ENCODE measurements around the gene TAF11L5. TPM values are rescaled to one million over a fixed set of nuclear protein-coding genes. Genes with fewer than 3 reads are reported as not detected.

Gene TAF11L5
- polyA plus RNA-seq, 5 donors: not detected

Other genes with a start within 250 kb of the TAF11L5 start
- gene TAF11L2, start 27.0 kb upstream of the TAF11L5 start, polyA plus RNA-seq (ENCODE audit: insufficient read depth in 1 of 5, insufficient read length in 5 of 5, low replicate concordance in 1 of 5): not detected
- gene TAF11L3, start 6.9 kb upstream of the TAF11L5 start, polyA plus RNA-seq (ENCODE audit: insufficient read depth in 1 of 5, insufficient read length in 5 of 5, low replicate concordance in 1 of 5): not detected
- not detected for gene TAF11L4, start 3.4 kb upstream of the TAF11L5 start, polyA plus RNA-seq (ENCODE audit: insufficient read depth in 1 of 5, insufficient read length in 5 of 5, low replicate concordance in 1 of 5)
- gene TAF11L6, start 3.4 kb downstream of the TAF11L5 start, polyA plus RNA-seq (ENCODE audit: insufficient read depth in 1 of 5, insufficient read length in 5 of 5, low replicate concordance in 1 of 5): not detected
- gene TAF11L7, start 60.5 kb downstream of the TAF11L5 start, polyA plus RNA-seq (ENCODE audit: insufficient read depth in 1 of 5, insufficient read length in 5 of 5, low replicate concordance in 1 of 5): not detected
- gene TAF11L8, start 65.7 kb downstream of the TAF11L5 start, polyA plus RNA-seq (ENCODE audit: insufficient read depth in 1 of 5, insufficient read length in 5 of 5, low replicate concordance in 1 of 5): not detected
- not detected for gene TAF11L9, start 69.2 kb downstream of the TAF11L5 start, polyA plus RNA-seq (ENCODE audit: insufficient read depth in 1 of 5, insufficient read length in 5 of 5, low replicate concordance in 1 of 5)
- gene TAF11L10, start 72.6 kb downstream of the TAF11L5 start, polyA plus RNA-seq (ENCODE audit: insufficient read depth in 1 of 5, insufficient read length in 5 of 5, low replicate concordance in 1 of 5): not detected
- gene TAF11L11, start 78.9 kb downstream of the TAF11L5 start, polyA plus RNA-seq (ENCODE audit: insufficient read depth in 1 of 5, insufficient read length in 5 of 5, low replicate concordance in 1 of 5): not detected
- gene TAF11L12, start 85.2 kb downstream of the TAF11L5 start, polyA plus RNA-seq (ENCODE audit: insufficient read depth in 1 of 5, insufficient read length in 5 of 5, low replicate concordance in 1 of 5): not detected
- not detected for gene TAF11L13, start 106.9 kb downstream of the TAF11L5 start, polyA plus RNA-seq (ENCODE audit: insufficient read depth in 1 of 5, insufficient read length in 5 of 5, low replicate concordance in 1 of 5)
- not detected for gene TAF11L14, start 109.2 kb downstream of the TAF11L5 start, polyA plus RNA-seq (ENCODE audit: insufficient read depth in 1 of 5, insufficient read length in 5 of 5, low replicate concordance in 1 of 5)